Measurements from ENCODE around the gene GALNT10. TPM values are rescaled to one million over a fixed set of nuclear protein-coding genes. Genes with fewer than 3 reads are reported as not detected.

The GALNT10 gene
- total RNA-seq, 1 donor from 2014 or later: 93.8 TPM

GRCh38 chr5:154449786-154450185 is 259.3 kb downstream of the GALNT10 start:
- peaks cover 42% of the 10 kb centered on the region for H3K36me3 ChIP-seq
- no peak overlapping the region for H3K4me3 ChIP-seq
- ATAC-seq (no peak), DNase-seq (no peak)
- TF ChIP-seq, protein P1, sequence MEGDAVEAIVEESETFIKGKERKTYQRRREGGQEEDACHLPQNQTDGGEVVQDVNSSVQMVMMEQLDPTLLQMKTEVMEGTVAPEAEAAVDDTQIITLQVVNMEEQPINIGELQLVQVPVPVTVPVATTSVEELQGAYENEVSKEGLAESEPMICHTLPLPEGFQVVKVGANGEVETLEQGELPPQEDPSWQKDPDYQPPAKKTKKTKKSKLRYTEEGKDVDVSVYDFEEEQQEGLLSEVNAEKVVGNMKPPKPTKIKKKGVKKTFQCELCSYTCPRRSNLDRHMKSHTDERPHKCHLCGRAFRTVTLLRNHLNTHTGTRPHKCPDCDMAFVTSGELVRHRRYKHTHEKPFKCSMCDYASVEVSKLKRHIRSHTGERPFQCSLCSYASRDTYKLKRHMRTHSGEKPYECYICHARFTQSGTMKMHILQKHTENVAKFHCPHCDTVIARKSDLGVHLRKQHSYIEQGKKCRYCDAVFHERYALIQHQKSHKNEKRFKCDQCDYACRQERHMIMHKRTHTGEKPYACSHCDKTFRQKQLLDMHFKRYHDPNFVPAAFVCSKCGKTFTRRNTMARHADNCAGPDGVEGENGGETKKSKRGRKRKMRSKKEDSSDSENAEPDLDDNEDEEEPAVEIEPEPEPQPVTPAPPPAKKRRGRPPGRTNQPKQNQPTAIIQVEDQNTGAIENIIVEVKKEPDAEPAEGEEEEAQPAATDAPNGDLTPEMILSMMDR (IDR thresholded peaks at IDR 0.05): no peak
- no peak overlapping the region for H3K27ac ChIP-seq
- no peaks in the 10 kb centered on the region for H3K9me3 ChIP-seq
- H3K4me1 ChIP-seq: peaks cover 20% of the 10 kb centered on the region
- intact Hi-C loops (cut with DNase I): no loop called here
- H3K27me3 ChIP-seq: no peaks in the 10 kb centered on the region

- Histone ChIP-seq H3K27ac (no peak overlapping the region), H3K9me3 (no peaks in the 10 kb centered on the region), H3K4me3 (no peak overlapping the region), H3K27me3 (no peaks in the 10 kb centered on the region), H3K36me3 (peaks cover 64% of the 10 kb centered on the region), H3K4me1 (peaks cover 19% of the 10 kb centered on the region)
- ATAC-seq (no peak), DNase-seq (no peak)
- intact Hi-C loops (cut with DNase I): no loop called here
- TF ChIP-seq, protein P1 (IDR thresholded peaks at IDR 0.05): no peak
These were observed 261.4 kb downstream of the GALNT10 start for GRCh38 chr5:154451957-154452356.

DNA sequence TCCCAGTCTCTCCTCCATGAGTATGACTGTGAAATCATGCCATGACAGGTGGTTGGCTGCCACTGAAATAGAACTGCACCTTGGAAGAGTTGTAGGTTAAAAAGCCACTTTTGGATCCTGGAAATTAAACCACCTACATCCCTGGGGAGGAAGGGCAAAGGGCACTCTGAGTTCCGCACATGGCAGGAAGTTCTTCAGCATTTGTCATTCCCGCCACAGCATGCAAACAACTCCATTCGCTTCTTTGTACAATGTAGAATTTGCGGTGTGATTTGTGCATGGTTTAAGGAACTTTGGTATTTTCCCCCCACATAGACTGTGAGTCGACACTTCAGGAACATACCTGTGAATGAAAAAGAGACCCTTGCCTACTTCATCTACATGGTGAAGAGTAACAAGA is 265.1 kb downstream of the GALNT10 start:
- ATAC-seq (no peak), DNase-seq (no peak)
- Histone ChIP-seq H3K27ac (no peak overlapping the region), H3K4me3 (no peak overlapping the region), H3K36me3 (peaks cover 84% of the 10 kb centered on the region), H3K4me1 (no peaks in the 10 kb centered on the region), H3K9me3 (no peaks in the 10 kb centered on the region), H3K27me3 (no peaks in the 10 kb centered on the region)
- TF ChIP-seq, protein P1 (IDR thresholded peaks at IDR 0.05): no peak
- intact Hi-C loops (cut with DNase I): no loop called here

- ATAC-seq (no peak), DNase-seq (no peak)
- Histone ChIP-seq H3K9me3 (no peaks in the 10 kb centered on the region), H3K36me3 (peaks cover 75% of the 10 kb centered on the region), H3K27me3 (no peaks in the 10 kb centered on the region), H3K4me3 (no peak overlapping the region), H3K27ac (no peak overlapping the region), H3K4me1 (no peaks in the 10 kb centered on the region)
- TF ChIP-seq, protein P1 (IDR thresholded peaks at IDR 0.05): no peak
- intact Hi-C loops (cut with DNase I): no loop called here
These were observed 266.0 kb downstream of the GALNT10 start for GRCh38 chr5:154456540-154456939.

DNA sequence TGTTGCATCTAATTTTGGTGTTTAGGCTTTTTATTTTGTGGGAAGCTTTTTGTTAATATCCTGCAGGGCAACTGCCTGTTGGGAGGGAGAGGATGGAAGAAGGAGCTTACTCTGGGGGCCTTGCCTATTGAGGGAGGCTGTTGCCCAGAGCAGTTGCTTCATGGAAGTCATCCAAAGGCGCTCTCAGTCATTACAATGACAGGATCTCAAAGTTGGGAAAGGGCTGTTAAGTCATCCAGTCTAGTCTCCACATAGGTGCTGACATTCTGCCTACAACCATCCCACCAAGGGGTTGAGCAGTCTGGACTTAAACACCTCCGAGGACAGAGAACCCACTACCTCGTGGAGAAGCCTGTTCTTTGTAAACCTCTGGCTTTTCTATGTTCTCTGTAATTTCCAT is 268.5 kb downstream of the GALNT10 start:
- no peak overlapping the region for H3K27ac ChIP-seq
- no peak for DNase-seq
- H3K4me3 ChIP-seq: no peak overlapping the region
- H3K4me1 ChIP-seq: no peaks in the 10 kb centered on the region
- intact Hi-C loops (cut with DNase I): no loop called here
- ATAC-seq: no peak
- H3K27me3 ChIP-seq: no peaks in the 10 kb centered on the region
- TF ChIP-seq, protein P1 (IDR thresholded peaks at IDR 0.05): no peak
- no peaks in the 10 kb centered on the region for H3K9me3 ChIP-seq
- H3K36me3 ChIP-seq: peaks cover 50% of the 10 kb centered on the region

DNA sequence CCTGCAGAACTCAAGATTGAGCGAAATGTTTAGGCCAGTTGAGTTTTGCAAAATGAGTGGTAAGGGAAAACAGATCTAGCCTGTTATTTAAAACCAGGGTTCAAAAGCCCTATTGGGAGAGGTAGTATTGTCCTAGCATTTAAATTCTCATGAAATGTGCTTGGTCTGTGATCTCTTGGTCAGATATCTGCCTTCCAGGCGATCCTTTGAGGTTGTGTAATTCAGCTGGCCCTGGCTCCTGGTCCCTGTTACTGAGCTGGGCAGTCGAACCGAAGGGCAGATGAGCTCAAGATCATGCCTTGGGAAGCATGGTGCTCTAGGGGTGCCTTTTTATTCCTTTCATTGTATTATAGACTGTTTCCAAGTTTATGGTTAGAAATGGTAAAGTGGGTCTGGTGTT is 269.6 kb downstream of the GALNT10 start:
- ATAC-seq (no peak), DNase-seq (no peak)
- no peak overlapping the region for H3K4me3 ChIP-seq
- no peaks in the 10 kb centered on the region for H3K4me1 ChIP-seq
- peaks cover 38% of the 10 kb centered on the region for H3K36me3 ChIP-seq
- intact Hi-C loops (cut with DNase I): no loop called here
- TF ChIP-seq, protein P1 (IDR thresholded peaks at IDR 0.05): no peak
- no peaks in the 10 kb centered on the region for H3K27me3 ChIP-seq
- no peaks in the 10 kb centered on the region for H3K9me3 ChIP-seq
- no peak overlapping the region for H3K27ac ChIP-seq

All from upper lobe of right lung (tissue), 1 donor.